T follicular helper cell (primary cell): Measurements from ENCODE around the gene BRSK2.
A peak's percentile ranks its signal among the peaks of the same experiment; 100 is the strongest.

Experiments used
- DNase-seq: peaks from one replicate; pipeline ENCODE4 v3.0.0-alpha.2; 2020; ENCODE audit warnings: low read depth

Gene BRSK2

GRCh38 chr11:1397146-1397861 lies 7.6 kb downstream of the BRSK2 start:
- DNase-seq: no peak

GRCh38 chr11:1397862-1398527 lies 8.3 kb downstream of the BRSK2 start:
- DNase-seq: no peak

GRCh38 chr11:1398528-1399235 lies 8.9 kb downstream of the BRSK2 start:
- DNase-seq: no peak

GRCh38 chr11:1399386-1400316 lies 9.9 kb downstream of the BRSK2 start:
- no peak for DNase-seq

- no peak for DNase-seq
Measured at GRCh38 chr11:1400317-1401170, 10.8 kb downstream of the BRSK2 start.

- DNase-seq: no peak
Measured at GRCh38 chr11:1401171-1401445, 11.4 kb downstream of the BRSK2 start.

- DNase-seq: peak; percentile 25
Measured at GRCh38 chr11:1401656-1402221, 12.0 kb downstream of the BRSK2 start.

GRCh38 chr11:1402355-1403077 lies 12.8 kb downstream of the BRSK2 start:
- DNase-seq: no peak

GRCh38 chr11:1403078-1403620 lies 13.4 kb downstream of the BRSK2 start:
- no peak for DNase-seq

- no peak for DNase-seq
Measured at GRCh38 chr11:1403721-1404460, 14.2 kb downstream of the BRSK2 start.

GRCh38 chr11:1404461-1405185 lies 14.9 kb downstream of the BRSK2 start:
- no peak for DNase-seq

GRCh38 chr11:1405186-1406020 lies 15.7 kb downstream of the BRSK2 start:
- no peak for DNase-seq

GRCh38 chr11:1406571-1407485 lies 17.1 kb downstream of the BRSK2 start:
- DNase-seq: no peak

- DNase-seq: no peak
Measured at GRCh38 chr11:1407668-1408067, 17.9 kb downstream of the BRSK2 start.

- no peak for DNase-seq
Measured at GRCh38 chr11:1408346-1408745, 18.6 kb downstream of the BRSK2 start.

- no peak for DNase-seq
Measured at GRCh38 chr11:1409108-1409851, 19.5 kb downstream of the BRSK2 start.
